Activated T-cell treated with anti-CD3 and anti-CD28 coated beads for 48 hours (primary cell): ENCODE data around the gene BAIAP2L1.

Experiments used
- DNase-seq: peaks from one replicate; pipeline ENCODE4 v3.0.0-alpha.2; 2020; ENCODE audit warnings: low read depth

Gene BAIAP2L1

GRCh38 chr7:98278936-98279335 is 122.0 kb downstream of the BAIAP2L1 start:
- DNase-seq, result no peak

- DNase-seq, result no peak
These were observed 122.5 kb downstream of the BAIAP2L1 start for GRCh38 chr7:98278408-98278807.

- DNase-seq, result no peak
These were observed 124.6 kb downstream of the BAIAP2L1 start for GRCh38 chr7:98276241-98276761.

GRCh38 chr7:98267303-98267702 is 133.6 kb downstream of the BAIAP2L1 start:
- no peak for DNase-seq

- DNase-seq, result no peak
These were observed 134.1 kb downstream of the BAIAP2L1 start for GRCh38 chr7:98266840-98267239.

GRCh38 chr7:98265841-98266271 is 135.0 kb downstream of the BAIAP2L1 start:
- no peak for DNase-seq

GRCh38 chr7:98257701-98258100 is 143.2 kb downstream of the BAIAP2L1 start:
- DNase-seq, result no peak

- DNase-seq, result no peak
These were observed 144.5 kb downstream of the BAIAP2L1 start for GRCh38 chr7:98256431-98256830.

GRCh38 chr7:98254951-98255610 is 145.8 kb downstream of the BAIAP2L1 start:
- no peak for DNase-seq

- DNase-seq, result no peak
These were observed 146.4 kb downstream of the BAIAP2L1 start for GRCh38 chr7:98254516-98254915.

GRCh38 chr7:98252425-98253054 is 148.3 kb downstream of the BAIAP2L1 start:
- DNase-seq, result no peak

GRCh38 chr7:98251601-98252424 is 149.1 kb downstream of the BAIAP2L1 start, which contains the start of gene TECPR1:
Gene TECPR1 (minus strand): TSS chr7:98252232. CDS start chr7:98246146, 6,086 bp downstream.
- DNase-seq, result peak; percentile 87

- DNase-seq, result no peak
These were observed 149.7 kb downstream of the BAIAP2L1 start for GRCh38 chr7:98251231-98251600.

- DNase-seq, result no peak
These were observed 150.1 kb downstream of the BAIAP2L1 start for GRCh38 chr7:98250789-98251188.

GRCh38 chr7:98249106-98249505 is 151.8 kb downstream of the BAIAP2L1 start:
- no peak for DNase-seq

GRCh38 chr7:98248156-98248555 is 152.7 kb downstream of the BAIAP2L1 start:
- no peak for DNase-seq

- no peak for DNase-seq
These were observed 156.0 kb downstream of the BAIAP2L1 start for GRCh38 chr7:98244871-98245270.

- DNase-seq, result no peak
These were observed 158.0 kb downstream of the BAIAP2L1 start for GRCh38 chr7:98242934-98243333.

- DNase-seq, result no peak
These were observed 158.5 kb downstream of the BAIAP2L1 start for GRCh38 chr7:98242342-98242741.

GRCh38 chr7:98241674-98242241 is 159.1 kb downstream of the BAIAP2L1 start:
- no peak for DNase-seq
